GM18861 (cell line): ENCODE data around the gene TRIM51G.
"Not testable (repeated sequence)": the region's sequence is repeated elsewhere in the genome, so short reads cannot be mapped to it uniquely, and the experiment has no call there.

Experiments
- ATAC-seq: cut with Tn5 transposase; IDR thresholded peaks from one replicate; pipeline ENCODE4 v1.9.1; 2021; ENCODE audit not compliant: unreplicated experiment

TRIM51G gene

GRCh38 chr11:48983785-48984184, at the start of gene TRIM51G:
TRIM51G (minus strand) TSS chr11:48983885; CDS start chr11:48981695, 2,190 bp downstream.
- ATAC-seq = not testable (repeated sequence)

- not testable (repeated sequence) for ATAC-seq
Measured at GRCh38 chr11:49028523-49028922, 44.8 kb upstream of the TRIM51G start, which contains the start of gene TRIM49B. TRIM49B (plus strand) TSS chr11:49028823; CDS start chr11:49031600, 2,777 bp downstream.

GRCh38 chr11:48968592-48968991, 15.1 kb downstream of the TRIM51G start:
- not testable (repeated sequence) for ATAC-seq

- ATAC-seq = not testable (repeated sequence)
Measured at GRCh38 chr11:48955315-48956049, 28.2 kb downstream of the TRIM51G start.

- ATAC-seq = not testable (repeated sequence)
Measured at GRCh38 chr11:48945796-48946195, 37.9 kb downstream of the TRIM51G start.
